Measurements from ENCODE around the gene TUBA3E. TPM values are rescaled to one million over a fixed set of nuclear protein-coding genes. Genes with fewer than 3 reads are reported as not detected.

The TUBA3E gene
- total and polyA plus RNA-seq, 9 of the 15 experiments (the other 6 are each of a cell fraction or from before 2014, with no cell fraction given): 0.09 to 0.30 (median 0.13) TPM; not detected in 3

- TF ChIP-seq HBP1 (CRISPR knock-in tag; IDR thresholded peaks at IDR 0.05): no peak
- no peak for TF ChIP-seq ZZZ3 (IDR thresholded peaks at IDR 0.05)
- TF ChIP-seq KDM5B (IDR thresholded peaks at IDR 0.05; ENCODE audit: insufficient replicate concordance, low read depth, low read length): no peak
- TF ChIP-seq USF2 (CRISPR knock-in tag; IDR thresholded peaks at IDR 0.05): peak; percentile 38
Measured at GRCh38 chr2:130198343-130198742, at the start of gene TUBA3E (continued).

GRCh38 chr2:130246430-130246829 lies 48.2 kb upstream of the TUBA3E start:
- no peak overlapping the region for H2AFZ ChIP-seq (ENCODE audit: low read depth, low read length)
- WGBS (ENCODE audit: insufficient coverage, low coverage, missing lambda C conversion rate): 4% methylated on average over 7 of the region's 7 CpGs
- CTCF ChIA-PET (ENCODE audit: low intra/inter-chr PET ratio): no interaction called here
- no peaks in the 10 kb centered on the region for H3K9me1 ChIP-seq (ENCODE audit: control insufficient read depth, insufficient read depth, low read length)
- DNase-seq (ENCODE audit: extremely low read depth in 1 of 4, low spot score in 3 of 4) (no peak), FAIRE-seq (no peak), ATAC-seq (no peak)
- intact Hi-C loops (cut with micrococcal nuclease): no loop called here
- H3K9ac ChIP-seq (ENCODE audit: insufficient read depth in 1 of 2, low read depth in 2 of 2, low read length in 2 of 2): no peak overlapping the region
- H3K27me3 ChIP-seq (ENCODE audit: control insufficient read depth in 2 of 2, insufficient read depth in 2 of 2, low read length in 2 of 2): peaks cover 3 to 24% of the 10 kb centered on the region in 2 experiments; a peak in 4 of 5 replicates
- H4K20me1 ChIP-seq (replicated peaks; ENCODE audit: control insufficient read depth, insufficient read depth, low read length): no peaks in the 10 kb centered on the region
- H3K79me2 ChIP-seq (ENCODE audit: control insufficient read depth, insufficient read depth, low read length): no peaks in the 10 kb centered on the region
- no peak overlapping the region for H3K27ac ChIP-seq (ENCODE audit: extremely low read depth, low read depth, low read length)
- H3K9me3 ChIP-seq (replicated peaks; ENCODE audit: control insufficient read depth, insufficient read depth, low read depth, low read length): no peaks in the 10 kb centered on the region
- H3K4me3 ChIP-seq: no peak overlapping the region
- POLR2A ChIA-PET: interaction anchor here (1.0 kb wide), 1 partner anchor 41 kb away, joined by 3 read pairs; no protein-coding TSS in a partner anchor
- in situ Hi-C loops (cut with MboI): loop anchor here (5.0 kb wide), 1 partner anchor 1151 kb away; no protein-coding TSS in a partner anchor
- H3K4me2 ChIP-seq (ENCODE audit: insufficient read depth, low read length): no peak overlapping the region
- no peaks in the 10 kb centered on the region; a peak in 1 of 5 replicates for H3K4me1 ChIP-seq (replicated peaks in 1 of 2; ENCODE audit: control insufficient read depth in 2 of 2, insufficient read depth in 2 of 2, low read length in 2 of 2)
- H3K36me3 ChIP-seq (ENCODE audit: control insufficient read depth, insufficient read depth, low read length): no peaks in the 10 kb centered on the region
- BruUV-seq (replicated peaks): no TSS peak
- no peak for TF ChIP-seq CBX1 (IDR thresholded peaks at IDR 0.05; ENCODE audit: low read depth)
- TF ChIP-seq ZNF740 (CRISPR knock-in tag; IDR thresholded peaks at IDR 0.05): no peak
- TF ChIP-seq ZNF740 (tag; IDR thresholded peaks at IDR 0.05): no peak
- TF ChIP-seq CHD4 (IDR thresholded peaks at IDR 0.05; ENCODE audit: insufficient read depth, insufficient replicate concordance, low read depth, low read length, poor library complexity, severe bottlenecking): no peak
- TF ChIP-seq KHSRP (IDR thresholded peaks at IDR 0.05): no peak
- no peak for TF ChIP-seq ZKSCAN3 (CRISPR knock-in tag; IDR thresholded peaks at IDR 0.05)
- TF ChIP-seq GABPB2 (CRISPR knock-in tag; conservative IDR thresholded peaks at IDR 0.05): no peak
- no peak for TF ChIP-seq CTBP1 (IDR thresholded peaks at IDR 0.05; ENCODE audit: borderline replicate concordance)
- TF ChIP-seq ARNT (IDR thresholded peaks at IDR 0.05): no peak
- no peak for TF ChIP-seq ZNF75A (CRISPR knock-in tag; IDR thresholded peaks at IDR 0.05)
- no peak for TF ChIP-seq CC2D1A (IDR thresholded peaks at IDR 0.05)
- no peak for TF ChIP-seq HNRNPUL1 (IDR thresholded peaks at IDR 0.05; ENCODE audit: low read length)
- TF ChIP-seq, protein P1, sequence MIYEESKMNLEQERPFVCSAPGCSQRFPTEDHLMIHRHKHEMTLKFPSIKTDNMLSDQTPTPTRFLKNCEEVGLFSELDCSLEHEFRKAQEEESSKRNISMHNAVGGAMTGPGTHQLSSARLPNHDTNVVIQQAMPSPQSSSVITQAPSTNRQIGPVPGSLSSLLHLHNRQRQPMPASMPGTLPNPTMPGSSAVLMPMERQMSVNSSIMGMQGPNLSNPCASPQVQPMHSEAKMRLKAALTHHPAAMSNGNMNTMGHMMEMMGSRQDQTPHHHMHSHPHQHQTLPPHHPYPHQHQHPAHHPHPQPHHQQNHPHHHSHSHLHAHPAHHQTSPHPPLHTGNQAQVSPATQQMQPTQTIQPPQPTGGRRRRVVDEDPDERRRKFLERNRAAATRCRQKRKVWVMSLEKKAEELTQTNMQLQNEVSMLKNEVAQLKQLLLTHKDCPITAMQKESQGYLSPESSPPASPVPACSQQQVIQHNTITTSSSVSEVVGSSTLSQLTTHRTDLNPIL (CRISPR knock-in tag; IDR thresholded peaks at IDR 0.05): no peak
- TF ChIP-seq ZNF316 (IDR thresholded peaks at IDR 0.05): no peak
- no peak for TF ChIP-seq ZNF175 (CRISPR knock-in tag; IDR thresholded peaks at IDR 0.05; ENCODE audit: low read depth)
- no peak for TF ChIP-seq ZNF785 (CRISPR knock-in tag; IDR thresholded peaks at IDR 0.05)

Measured in K562 (cell line).